ENCODE data around the gene CDKAL1.

The CDKAL1 gene

DNA sequence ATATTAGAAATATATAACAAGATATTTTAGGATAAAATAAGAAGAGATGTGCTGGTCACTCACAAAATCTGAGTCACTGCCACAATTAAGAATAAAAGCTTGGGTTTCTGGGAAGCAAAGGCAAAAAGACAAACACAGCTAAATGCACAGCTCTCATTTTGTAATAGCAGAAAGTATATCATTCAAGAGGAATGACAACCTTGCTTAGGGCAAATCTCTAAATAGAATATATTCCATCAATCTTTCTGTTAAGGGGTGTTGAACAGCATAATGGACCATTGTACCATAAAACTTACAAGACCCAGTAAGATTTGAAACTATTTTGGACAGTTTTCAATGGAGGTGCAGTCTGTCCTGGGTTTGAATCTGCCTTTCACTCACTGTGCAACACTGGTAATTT, 594.3 kb downstream of the CDKAL1 start:
- no peak for DNase-seq

DNA sequence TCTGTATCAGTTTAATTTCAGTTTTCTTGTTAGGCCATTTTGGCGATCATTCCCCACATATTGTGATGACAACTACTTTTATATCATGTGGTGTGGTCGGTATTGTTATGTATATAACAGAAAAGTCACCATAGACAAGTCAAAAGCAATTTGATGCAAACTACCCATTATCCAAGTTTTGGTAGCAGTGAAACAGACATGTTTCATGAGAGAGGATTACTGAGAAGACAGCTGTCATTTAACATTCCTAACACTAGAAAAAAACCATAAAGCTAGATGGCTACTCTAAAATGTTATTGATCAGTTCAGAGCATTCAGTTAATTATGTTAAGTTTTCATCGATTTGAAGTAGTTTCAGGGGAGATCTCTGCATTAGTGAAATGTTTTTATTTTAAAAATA, 597.1 kb downstream of the CDKAL1 start:
- no peak for DNase-seq

DNA sequence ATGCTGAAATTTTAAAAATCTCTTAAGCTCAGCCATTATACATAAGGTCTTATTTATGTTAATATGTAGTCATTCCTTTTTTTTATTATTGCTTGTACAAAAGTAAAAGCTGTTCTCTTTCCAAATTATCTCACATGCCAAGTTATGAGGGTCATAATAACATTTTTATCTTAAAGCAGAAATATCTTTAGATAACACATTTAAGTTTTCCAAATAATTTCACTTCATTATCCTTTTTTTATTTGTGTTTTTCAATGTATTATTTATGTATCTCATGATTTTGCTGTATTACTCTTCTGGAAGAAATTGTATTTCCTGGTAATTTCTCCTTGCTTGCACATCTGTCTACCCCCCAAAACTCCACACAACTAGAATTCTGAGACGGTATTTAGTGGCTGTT, 598.2 kb downstream of the CDKAL1 start:
- DNase-seq: no peak

DNA sequence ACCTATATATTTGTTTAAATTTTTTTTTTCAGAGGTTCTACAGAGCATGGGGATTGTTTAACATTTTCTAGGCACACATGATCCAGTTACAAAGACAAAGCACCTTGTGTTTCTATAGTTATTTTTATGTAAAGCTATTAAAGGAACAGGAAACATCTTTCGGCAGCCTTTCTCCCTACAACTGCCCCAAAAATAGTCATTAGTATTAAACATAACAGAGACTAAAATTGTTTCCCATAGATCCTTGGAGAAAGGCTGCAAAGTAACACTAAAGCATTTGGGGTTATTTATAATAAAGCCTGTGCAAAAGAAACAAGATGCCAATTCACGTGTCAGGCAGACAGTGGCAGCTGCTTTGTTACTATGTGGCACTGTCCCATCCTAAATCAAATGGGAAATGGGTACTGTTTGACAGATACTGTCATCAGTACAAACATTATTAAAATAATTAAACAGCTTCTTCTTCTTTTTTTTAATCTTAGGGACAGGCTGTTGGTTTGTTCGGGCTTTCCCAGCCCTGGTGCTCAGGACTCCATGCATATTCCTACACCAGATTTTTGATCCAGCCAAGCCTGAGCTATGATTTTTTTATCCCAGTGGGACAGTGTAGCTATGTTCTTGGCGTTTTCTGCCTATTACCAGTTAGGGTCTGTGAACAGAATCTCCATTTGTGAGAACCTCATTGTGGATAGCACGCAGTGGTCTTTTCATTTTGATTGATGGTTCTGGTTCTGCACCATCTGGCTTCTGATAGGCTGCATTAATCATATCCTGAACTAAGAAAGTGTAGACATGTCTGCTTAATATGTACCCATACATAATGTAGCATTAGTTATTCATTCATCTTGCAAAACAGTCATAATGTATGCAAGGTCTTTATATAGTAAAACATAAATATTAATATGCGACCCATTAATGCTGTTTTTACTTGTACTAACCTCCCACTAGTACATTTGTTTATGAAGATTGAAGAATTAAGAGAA, 598.9 kb downstream of the CDKAL1 start:
- DNase-seq: no peak

DNA sequence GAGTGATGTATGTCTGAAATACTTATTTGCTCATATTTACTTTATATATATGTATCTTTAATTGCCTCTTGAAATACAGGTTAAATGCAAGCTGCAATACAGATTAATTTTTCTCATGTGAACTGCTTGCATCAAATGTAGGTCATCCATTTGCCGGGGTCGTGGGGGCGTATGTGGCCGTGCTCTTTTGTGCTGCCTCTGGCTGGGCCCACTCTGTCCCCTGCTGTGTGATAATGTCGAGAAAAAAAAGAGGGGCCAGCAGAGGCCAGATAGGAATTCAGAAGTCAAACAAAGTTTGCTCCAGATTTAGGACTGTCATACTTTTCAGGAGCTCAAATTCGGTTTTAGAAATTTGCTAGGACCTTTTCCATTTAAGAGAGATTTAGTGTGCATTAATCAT, 599.6 kb downstream of the CDKAL1 start:
- no peak for DNase-seq

DNA sequence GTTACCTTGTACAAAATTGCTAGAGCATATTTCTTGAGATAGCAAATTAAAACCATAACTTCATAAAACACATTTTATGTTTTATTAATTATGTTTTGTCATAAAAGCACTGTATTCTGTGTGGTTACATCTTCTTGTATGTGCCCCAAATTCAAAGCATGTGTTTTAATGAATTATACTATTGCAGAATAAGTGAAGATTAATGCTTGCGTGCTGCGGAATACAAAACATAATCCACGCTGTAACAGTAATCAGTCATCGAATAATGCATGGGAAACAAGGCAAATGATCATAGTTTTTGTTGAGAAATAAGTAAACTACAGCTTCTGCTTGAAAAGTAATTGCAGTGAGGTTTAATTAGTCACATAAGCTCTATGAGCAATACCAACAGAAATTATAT, 600.1 kb downstream of the CDKAL1 start:
- DNase-seq: no peak

DNA sequence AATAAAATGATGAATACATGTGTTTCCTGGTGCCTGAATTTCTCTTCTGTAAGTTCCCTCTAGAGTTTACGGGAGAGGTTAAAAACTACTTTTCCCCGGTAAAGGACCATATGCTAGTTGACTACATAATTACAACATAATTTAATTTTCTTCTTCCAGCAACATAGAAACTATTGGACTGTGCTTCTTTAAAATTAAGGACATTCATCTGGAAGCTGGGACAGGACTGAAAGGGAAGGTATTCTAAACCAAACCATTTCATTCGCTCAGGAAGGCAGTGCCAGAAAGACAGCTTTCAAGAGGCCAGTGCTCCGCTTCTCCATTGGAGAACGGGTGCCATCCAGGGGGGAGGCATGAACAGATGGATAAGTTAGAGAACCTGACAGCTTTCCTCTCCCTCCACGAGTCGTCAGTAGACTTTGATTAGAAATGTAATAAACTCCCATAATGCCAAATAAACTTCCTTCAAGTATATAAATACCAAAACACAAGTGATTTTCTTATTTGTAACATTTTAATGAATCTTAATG, 601.3 kb downstream of the CDKAL1 start:
- no peak for DNase-seq

DNA sequence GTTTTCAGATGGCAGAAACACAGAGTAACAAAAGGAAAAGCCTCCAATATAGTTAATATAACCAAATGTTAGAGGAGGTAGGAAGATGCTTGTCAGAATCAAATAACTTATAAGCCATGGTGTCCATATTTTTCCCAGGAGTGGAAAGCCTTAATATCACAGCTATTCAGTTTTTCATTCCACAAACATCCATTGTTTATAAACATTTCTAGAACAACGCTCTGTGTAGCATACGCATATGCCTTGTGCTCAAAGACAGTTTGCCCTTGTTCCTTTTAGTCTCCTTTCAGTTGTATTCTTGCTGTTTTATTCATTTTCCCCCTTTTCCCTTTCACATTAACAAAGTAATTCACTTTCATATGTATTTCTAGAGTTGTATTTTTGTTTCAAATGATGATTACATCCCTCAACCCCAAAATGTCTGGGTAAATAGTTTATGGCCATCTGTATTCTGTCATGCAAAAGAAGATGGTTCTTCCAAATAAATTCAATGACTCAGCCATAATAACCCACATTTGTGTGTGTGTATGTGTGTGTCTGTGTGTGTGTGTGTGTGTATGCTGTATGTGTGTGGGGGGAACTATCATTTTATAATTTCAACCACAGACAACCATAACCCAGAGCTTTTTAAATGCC, 603.6 kb downstream of the CDKAL1 start:
- peak; percentile 3 for DNase-seq

DNA sequence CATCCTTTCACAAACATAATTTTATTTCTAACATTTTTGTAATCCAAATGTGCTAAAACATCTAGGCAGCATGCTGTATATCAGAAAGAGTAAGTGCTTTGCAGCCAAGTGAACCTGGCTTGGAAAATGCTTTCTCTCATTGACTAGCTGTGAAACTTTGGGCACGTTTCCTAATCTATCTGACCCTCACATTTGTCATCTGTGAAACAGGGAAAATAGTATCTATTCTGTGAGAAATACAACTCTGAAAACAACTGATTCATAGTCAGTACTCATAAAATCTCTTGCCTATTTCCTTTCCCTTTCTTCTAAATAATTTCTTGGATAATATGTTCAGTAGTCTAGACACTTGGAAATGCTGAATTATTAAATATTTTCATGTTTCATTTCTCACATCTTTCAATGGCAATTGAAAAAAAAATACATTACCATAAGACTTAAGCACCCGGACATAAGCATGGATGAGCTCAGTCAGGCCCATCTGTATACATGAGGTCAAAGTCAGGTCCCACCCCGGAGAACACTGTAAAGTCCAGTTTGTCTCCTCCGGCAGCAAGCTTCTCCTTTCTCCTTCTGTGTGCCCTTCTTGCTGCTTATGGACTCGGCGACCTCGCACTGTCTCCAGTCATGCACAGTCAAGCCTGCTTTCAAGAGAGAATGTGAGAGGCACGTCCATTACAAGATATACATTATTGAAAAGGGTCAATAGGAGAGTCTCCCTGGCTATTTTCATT, 604.2 kb downstream of the CDKAL1 start:
- DNase-seq: no peak

DNA sequence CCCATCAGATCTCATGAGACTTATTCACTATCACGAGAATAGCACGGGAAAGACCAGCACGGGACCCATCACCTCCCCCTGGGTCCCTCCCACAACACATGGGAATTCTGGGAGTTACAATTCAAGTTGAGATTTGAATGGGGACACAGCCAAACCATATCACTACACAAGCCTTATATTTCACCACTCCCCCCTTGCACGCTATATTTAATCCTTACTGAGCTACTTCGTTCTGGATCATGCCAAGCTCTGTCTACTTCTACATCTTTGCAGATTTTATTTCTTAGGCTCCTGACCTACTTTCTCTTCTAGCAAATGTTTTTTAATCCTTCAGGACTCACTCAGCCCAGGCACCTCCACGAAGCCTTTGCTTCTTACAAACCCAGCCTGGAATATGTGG, 606.7 kb downstream of the CDKAL1 start:
- no peak for DNase-seq

DNA sequence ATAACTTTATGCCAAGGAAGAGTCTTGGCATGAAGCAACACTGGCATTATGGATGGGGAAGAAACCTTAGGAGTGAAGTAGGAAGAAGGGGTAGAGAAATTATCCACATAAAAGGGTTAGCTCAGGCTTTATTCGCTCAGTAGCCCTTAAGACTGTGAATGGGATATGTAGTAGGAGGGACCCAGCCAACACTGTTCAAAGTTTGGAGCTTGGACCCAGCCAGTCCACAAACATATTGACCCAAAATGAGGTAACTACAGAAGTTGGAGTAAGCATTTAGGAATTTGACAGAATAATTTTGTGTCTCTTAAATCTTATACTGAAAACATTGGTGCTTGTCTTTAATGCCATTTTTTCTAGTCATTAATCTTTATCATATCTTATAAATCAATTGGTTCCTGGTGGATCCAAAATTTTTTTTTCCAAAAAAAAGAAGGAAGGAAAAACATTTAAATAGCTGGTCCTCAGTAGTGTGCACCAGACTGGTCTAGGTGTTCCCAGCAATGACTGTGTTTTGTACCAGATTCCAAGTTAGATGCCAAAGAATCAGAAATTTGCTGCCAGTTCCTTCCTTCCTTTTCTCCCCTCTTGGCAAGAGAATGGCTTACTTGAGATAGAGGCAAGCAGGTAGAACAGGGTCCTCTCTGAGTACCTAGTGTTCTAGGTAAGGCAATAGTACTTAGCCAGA, 607.5 kb downstream of the CDKAL1 start:
- no peak for DNase-seq

DNA sequence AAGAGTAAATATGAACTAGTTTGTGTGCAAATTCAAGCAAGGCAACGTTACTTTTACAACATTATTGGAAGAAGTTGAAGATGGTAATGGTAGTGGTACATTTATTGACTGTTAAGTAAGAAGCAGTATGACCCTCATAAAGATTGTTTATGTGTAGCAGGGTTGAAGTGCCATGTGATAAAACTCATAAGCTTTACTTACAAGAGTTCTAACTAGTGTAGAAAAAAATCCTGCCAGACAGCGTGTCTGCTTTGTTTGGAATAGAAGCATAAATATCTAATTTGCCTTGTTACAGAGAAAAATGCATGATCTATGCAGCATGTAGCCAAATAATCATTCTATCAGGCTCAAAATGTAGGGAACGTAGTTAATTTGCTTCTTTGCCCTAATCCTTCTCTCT, 608.5 kb downstream of the CDKAL1 start:
- DNase-seq: no peak

DNA sequence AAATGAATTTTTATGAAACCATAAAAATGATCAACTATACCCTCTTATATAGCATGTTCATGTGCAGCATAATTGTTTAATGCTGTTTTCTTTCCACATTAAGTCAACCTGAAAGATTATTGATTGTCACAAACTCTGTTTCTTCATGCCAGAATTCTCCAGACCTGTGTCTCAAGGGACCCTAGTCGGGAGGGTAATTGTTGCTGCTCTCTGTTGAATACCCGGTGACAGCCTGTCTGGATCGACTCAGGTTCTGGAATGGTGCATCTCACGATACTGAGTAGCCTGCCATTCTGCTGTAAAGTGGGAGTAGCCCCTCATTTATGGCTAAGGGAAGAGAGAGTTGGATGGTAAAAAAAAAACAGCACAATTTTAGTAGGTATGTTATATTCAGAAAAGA, 609.4 kb downstream of the CDKAL1 start:
- no peak for DNase-seq

DNA sequence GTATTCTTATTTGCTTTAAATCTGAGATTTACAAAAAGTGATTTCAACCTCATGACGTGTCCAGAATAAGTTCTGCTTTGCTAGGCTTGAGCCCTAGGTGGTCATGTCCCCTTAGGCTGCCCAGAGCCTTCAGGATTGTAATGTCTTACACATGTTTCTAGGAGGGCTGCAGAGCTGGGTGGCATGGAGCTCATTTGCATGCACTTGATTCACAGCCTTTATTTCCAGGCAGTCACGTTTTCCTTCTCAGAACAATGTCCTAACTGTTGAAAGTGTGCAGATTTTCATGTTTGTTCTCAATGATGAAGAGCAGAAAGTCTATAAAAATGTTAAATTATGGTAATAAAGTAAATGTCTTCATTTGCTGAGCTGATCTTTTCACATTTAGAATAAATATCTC, 610.7 kb downstream of the CDKAL1 start:
- no peak for DNase-seq

DNA sequence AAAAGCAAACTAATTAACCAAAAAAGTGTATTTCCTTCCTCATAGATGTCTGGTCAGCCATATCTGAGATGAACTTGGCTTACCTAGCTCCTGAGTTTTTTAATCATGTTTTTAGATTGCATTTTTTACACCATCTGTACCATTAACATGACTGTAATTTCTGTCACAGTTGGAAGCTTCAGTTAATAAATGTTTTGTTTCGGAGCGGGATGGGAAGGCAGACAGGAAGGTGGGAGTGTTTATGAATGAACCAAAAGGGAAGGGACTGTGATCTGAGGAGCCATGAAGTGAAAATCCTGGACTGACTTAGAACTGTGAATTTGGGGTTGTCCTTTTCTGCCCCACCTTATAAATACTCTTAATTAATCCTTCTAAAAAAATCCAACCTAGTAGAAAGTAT, 613.7 kb downstream of the CDKAL1 start:
- no peak for DNase-seq

DNA sequence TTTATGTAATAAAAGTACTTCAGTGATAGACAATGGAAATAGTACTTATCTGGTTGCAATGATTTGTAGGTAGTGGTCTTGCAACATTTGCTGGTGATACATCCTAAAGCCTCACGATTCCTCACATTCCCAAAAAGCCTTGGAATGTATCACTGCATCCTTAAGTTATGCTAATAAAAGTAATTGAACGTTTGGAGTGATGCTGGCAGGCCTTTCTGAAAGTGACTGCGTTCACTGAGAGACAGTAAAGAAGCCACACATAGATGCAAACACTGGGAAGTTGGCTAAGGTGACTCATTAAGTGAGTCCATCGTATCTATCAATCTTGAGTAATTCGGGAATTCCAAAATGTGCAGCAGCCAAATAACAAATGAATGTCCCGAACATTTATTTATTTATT, 615.2 kb downstream of the CDKAL1 start:
- peak; percentile 94 for DNase-seq

DNA sequence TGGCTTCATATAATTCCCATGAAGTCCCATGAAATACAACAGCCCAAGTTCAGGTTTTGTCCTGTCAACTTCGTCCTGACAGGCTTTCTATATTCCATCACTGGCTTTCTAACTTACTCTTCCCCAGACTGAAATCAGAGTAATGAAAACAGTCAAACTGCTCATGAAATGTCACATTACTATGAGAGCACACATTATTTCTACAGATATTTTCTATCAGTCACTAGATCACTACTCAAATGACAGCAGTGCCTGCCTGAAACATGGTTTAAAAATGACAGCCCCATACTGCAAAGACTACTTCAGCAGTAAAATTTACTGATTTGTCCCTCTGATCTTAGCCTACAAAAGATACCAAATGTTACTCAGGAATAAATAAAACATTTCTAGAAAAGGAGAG, 616.4 kb downstream of the CDKAL1 start:
- no peak for DNase-seq

DNA sequence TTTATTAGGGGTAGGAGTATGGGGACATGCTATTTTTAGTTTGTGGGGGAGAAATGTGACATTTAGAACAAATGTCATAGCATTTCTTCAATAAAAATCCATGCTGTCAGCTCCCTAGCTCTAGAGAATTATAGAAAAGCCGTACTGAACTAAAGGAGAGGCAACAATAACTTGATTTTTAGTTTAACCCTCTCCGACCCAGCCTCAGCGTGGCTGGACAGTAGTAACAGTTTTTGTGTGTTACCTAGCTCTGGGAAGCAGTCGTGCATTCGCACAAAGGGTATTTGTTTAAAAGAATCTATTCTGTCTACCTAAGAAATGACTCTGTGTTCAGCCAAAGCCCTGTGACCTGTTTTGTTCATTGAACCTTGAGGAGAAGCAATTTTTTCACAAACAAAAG, 616.9 kb downstream of the CDKAL1 start:
- DNase-seq: no peak

DNA sequence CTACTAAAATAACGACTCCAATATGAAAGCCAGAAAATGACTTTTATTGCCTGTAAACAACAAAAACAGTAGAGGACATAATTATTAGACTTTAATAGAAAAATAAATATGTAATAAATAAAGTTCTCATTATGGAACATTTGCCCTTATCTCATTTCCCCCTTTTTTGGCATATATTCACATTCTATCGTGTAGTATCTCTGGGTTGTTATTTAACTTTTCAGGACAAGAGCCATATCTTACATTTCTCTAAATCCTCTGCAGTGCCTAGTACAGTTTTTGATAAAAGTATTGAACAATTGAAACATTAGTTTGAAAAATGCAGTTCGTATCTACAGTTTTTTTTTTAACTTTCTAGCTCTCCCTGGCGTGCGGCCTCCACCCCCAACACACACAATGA, 617.3 kb downstream of the CDKAL1 start:
- DNase-seq: no peak

DNA sequence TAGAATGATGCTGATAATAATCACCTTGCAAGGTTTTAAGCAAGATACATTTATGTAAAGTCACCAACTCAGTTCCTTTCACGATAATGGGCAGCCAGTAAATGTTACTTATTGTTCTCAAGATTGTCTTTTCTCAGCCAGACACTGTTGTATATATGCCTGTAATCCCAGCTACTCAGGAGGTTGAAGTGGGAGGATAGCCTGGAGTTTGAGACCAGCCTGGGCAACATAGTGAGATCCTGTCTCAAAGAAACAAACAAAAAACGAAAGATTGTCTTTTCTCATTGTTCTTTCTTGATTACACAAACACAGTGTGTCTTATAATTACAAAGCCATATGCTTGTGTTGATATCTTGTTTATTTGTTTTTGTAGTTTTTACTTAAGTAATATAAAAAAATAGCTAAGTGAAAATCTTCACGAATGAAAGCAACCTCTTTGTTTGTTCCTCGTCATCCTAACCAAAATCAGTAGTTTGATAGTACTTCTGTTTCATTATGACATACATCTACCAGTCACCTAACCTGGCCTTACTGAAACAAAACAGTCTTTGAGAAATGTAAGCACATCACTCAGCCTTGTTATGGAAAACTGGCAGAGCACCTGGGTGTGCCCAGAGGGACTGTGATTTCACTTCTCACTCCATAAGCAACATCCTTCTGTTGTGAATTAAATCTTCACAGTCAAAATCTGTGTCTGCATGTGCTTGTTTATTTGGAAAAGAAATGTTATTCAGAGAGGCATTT, 623.1 kb downstream of the CDKAL1 start:
- no peak for DNase-seq

DNA sequence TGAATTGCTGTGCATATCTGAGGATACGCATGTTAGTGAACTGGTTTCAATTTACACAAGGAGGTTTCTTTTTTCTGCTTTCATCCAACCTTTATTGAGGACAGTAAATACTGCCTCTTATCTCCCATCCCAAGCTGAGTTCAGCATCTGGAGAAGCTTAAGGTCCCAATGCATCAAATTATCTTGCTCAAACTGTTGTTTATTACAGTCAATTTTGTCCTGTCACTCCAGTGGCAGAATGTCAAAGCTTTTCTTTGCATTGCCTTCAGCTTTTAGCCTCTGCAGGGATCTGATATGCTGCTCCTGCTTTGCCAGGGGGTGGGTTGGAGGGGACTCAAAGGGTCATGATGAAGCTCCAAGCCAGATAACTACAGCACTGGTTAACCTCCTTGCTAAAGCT, 623.9 kb downstream of the CDKAL1 start:
- DNase-seq: no peak

DNA sequence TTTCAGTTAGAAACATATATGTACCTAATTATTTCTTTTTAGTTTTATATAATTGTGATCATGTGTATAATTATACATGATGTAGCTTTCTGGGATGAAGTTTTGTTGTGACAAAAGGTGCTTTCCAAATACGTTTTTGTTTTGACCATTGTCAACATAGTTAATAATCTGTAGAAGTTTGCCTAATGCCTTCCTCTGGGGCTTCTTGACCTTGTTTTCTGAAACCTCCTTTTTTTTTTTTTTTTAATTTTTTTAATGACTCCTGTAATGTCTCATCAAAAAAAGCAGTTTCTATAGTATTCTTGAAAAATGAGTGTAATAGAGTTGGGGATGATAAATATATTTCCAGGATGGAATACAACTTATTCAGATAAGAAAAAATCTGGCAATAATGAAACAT, 624.6 kb downstream of the CDKAL1 start:
- DNase-seq: no peak

All from EL (cell line).